ENCODE measurements around the gene RS1. TPM values are rescaled to one million over a fixed set of nuclear protein-coding genes. Genes with fewer than 3 reads are reported as not detected.

The RS1 gene
- total RNA-seq, 1 donor from 2014 or later, result not detected

- H3K4me3 Mint-ChIP-seq (ENCODE audit: unreplicated experiment), result no peak overlapping the region
These were observed 30.7 kb upstream of the RS1 start for GRCh38 chrX:18702362-18703195.

GRCh38 chrX:18701621-18702361 lies 29.9 kb upstream of the RS1 start:
- Histone ChIP-seq H3K4me1 (ENCODE audit: insufficient read depth, low read length) (peaks cover 3% of the 10 kb centered on the region), H3K4me3 (ENCODE audit: insufficient read depth, low read depth, low read length) (no peak overlapping the region), H2AFZ (ENCODE audit: low read depth, low read length) (no peak overlapping the region), H3K9me3 (ENCODE audit: insufficient read depth, low read depth, low read length) (no peaks in the 10 kb centered on the region), H3K36me3 (ENCODE audit: insufficient read depth, low read length) (no peaks in the 10 kb centered on the region), H3K27me3 (ENCODE audit: insufficient read depth, low read length) (no peaks in the 10 kb centered on the region), H3K4me2 (ENCODE audit: low read length) (peak overlapping the region; percentile 30), H3K9ac (ENCODE audit: low read length) (no peak overlapping the region), H4K20me1 (ENCODE audit: insufficient read depth, low read length) (no peaks in the 10 kb centered on the region), H3K79me2 (ENCODE audit: insufficient read depth, low read length) (no peaks in the 10 kb centered on the region), H3K27ac (ENCODE audit: low read depth, low read length) (no peak overlapping the region)
- FAIRE-seq, result no peak
- TF ChIP-seq EZH2 (IDR thresholded peaks at IDR 0.05; ENCODE audit: insufficient read depth, low read length), result no peak
- no peak for TF ChIP-seq CTCF (IDR thresholded peaks at IDR 0.05; ENCODE audit: insufficient read depth, low read depth, low read length)
- Mint-ChIP-seq H3K9me3 (ENCODE audit: unreplicated experiment) (no peaks in the 10 kb centered on the region), H3K27ac (ENCODE audit: unreplicated experiment) (no peak overlapping the region), H3K27me3 (ENCODE audit: low read depth, unreplicated experiment) (no peaks in the 10 kb centered on the region), H3K4me3 (ENCODE audit: unreplicated experiment) (no peak overlapping the region), H3K36me3 (ENCODE audit: low read depth, unreplicated experiment) (no peaks in the 10 kb centered on the region), H3K4me1 (ENCODE audit: low read depth, unreplicated experiment) (peaks cover 1% of the 10 kb centered on the region)
- DNase-seq (ENCODE audit: low read depth), result peak; percentile 18

More at GRCh38 chrX:18702362-18703195, 30.7 kb upstream of the RS1 start:
- Histone ChIP-seq H3K4me3 (ENCODE audit: insufficient read depth, low read depth, low read length) (no peak overlapping the region), H3K9ac (ENCODE audit: low read length) (no peak overlapping the region), H3K9me3 (ENCODE audit: insufficient read depth, low read depth, low read length) (no peaks in the 10 kb centered on the region), H3K27ac (ENCODE audit: low read depth, low read length) (no peak overlapping the region), H3K79me2 (ENCODE audit: insufficient read depth, low read length) (no peaks in the 10 kb centered on the region), H3K4me2 (ENCODE audit: low read length) (peak overlapping the region; percentile 32), H2AFZ (ENCODE audit: low read depth, low read length) (no peak overlapping the region), H3K4me1 (ENCODE audit: insufficient read depth, low read length) (peaks cover 3% of the 10 kb centered on the region), H4K20me1 (ENCODE audit: insufficient read depth, low read length) (no peaks in the 10 kb centered on the region), H3K27me3 (ENCODE audit: insufficient read depth, low read length) (no peaks in the 10 kb centered on the region), H3K36me3 (ENCODE audit: insufficient read depth, low read length) (no peaks in the 10 kb centered on the region)
- peaks cover 1% of the 10 kb centered on the region for H3K4me1 Mint-ChIP-seq (ENCODE audit: low read depth, unreplicated experiment)
- TF ChIP-seq CTCF (IDR thresholded peaks at IDR 0.05; ENCODE audit: insufficient read depth, low read depth, low read length) (no peak), EZH2 (IDR thresholded peaks at IDR 0.05; ENCODE audit: insufficient read depth, low read length) (no peak)
- no peak overlapping the region for H3K27ac Mint-ChIP-seq (ENCODE audit: unreplicated experiment)
- no peaks in the 10 kb centered on the region for H3K9me3 Mint-ChIP-seq (ENCODE audit: unreplicated experiment)
- no peaks in the 10 kb centered on the region for H3K36me3 Mint-ChIP-seq (ENCODE audit: low read depth, unreplicated experiment)
- no peaks in the 10 kb centered on the region for H3K27me3 Mint-ChIP-seq (ENCODE audit: low read depth, unreplicated experiment)
- FAIRE-seq (no peak), DNase-seq (ENCODE audit: low read depth) (peak; percentile 36)

All from astrocyte (in vitro differentiated cells and primary cell).